Aorta (tissue), 5 donors: ENCODE data around the gene KIZ. TPM values are rescaled to one million over a fixed set of nuclear protein-coding genes. Genes with fewer than 3 reads are reported as not detected.
A peak's percentile ranks its signal among the peaks of the same experiment; 100 is the strongest.

Experiments
- ATAC-seq: fragments of 200-7000 bp; cut with Tn5 transposase; one replicate; pipeline ENCODE4 v1.9.1; 2022; ENCODE audit warnings: moderate library complexity; ENCODE audit not compliant: low FRiP score
- DNase-seq, 2 donors: peaks; one replicate each; pipeline ENCODE4 v3.0.0-alpha.2; 2020
- H3K27ac ChIP-seq, 2 donors: one replicate each; pipeline ENCODE4 v1.5.1; 2013; ENCODE audit warnings: low read length in 2 of 2, mild to moderate bottlenecking in 2 of 2, moderate library complexity in 2 of 2, control low read depth in 1 of 2, inconsistent platforms in 1 of 2, low read depth in 1 of 2
- H3K27me3 ChIP-seq, 2 donors: one replicate each; pipeline ENCODE4 v1.6.1; 2013; ENCODE audit warnings: control low read depth in 1 of 2, low read length in 1 of 2, mild to moderate bottlenecking in 1 of 2, moderate library complexity in 1 of 2; ENCODE audit not compliant: insufficient read depth in 2 of 2, control insufficient read depth in 1 of 2
- H3K36me3 ChIP-seq, 2 donors: one replicate each; pipeline ENCODE4 v1.6.1; 2013; ENCODE audit warnings: control low read depth in 1 of 2, low read length in 1 of 2, mild to moderate bottlenecking in 1 of 2; ENCODE audit not compliant: insufficient read depth in 2 of 2, control insufficient read depth in 1 of 2
- H3K4me1 ChIP-seq, 2 donors: one replicate each; pipeline ENCODE4 v1.6.1; 2013; ENCODE audit warnings: low read length in 2 of 2, control low read depth in 1 of 2, mild to moderate bottlenecking in 1 of 2, moderate library complexity in 1 of 2; ENCODE audit not compliant: insufficient read depth in 2 of 2, control insufficient read depth in 1 of 2
- H3K4me3 ChIP-seq, 2 donors: one replicate each; pipeline ENCODE4 v1.5.1; 2013; ENCODE audit warnings: low read length in 2 of 2, control low read depth in 1 of 2, mild to moderate bottlenecking in 1 of 2
- H3K9me3 ChIP-seq: one replicate; pipeline ENCODE4 v1.6.1; 2013; ENCODE audit warnings: mild to moderate bottlenecking, low read length; ENCODE audit not compliant: control insufficient read depth
- WGBS, 2 donors: extraction: QIAGEN DNeasy Blood & Tissue Kit; methylation state at CpG; one replicate each; pipeline ENCODE4 v1.1.7; 2013; 5-methylcytosine and 5-hydroxymethylcytosine counted together
- intact Hi-C, 2 donors: fragments of 100-400 bp; cut with DNase I; formaldehyde crosslinking; loops; one replicate each; pipeline versions ENCODE4 v1.14.2 to v1.15.0; 2022
- polyA plus RNA-seq, 2 donors: library from polyadenylated mRNA; stranded (reverse); fragments of 200-250 nt; gene quantifications; one replicate each; pipeline ENCODE4 v1.2.3, GENCODE V29; 2013
- total RNA-seq, 2 donors: library from RNA; stranded (reverse); fragmentation: NEBNext Ultra II Directional; extraction: Animal tissue kit (Norgen Biotek cat#: 25700); gene quantifications; one replicate each; pipeline ENCODE4 v1.2.1, GENCODE V29; 2021
- donor health status: healthy with polysubstance abuse.
- donor health status: Bipolar disorder and iron deficiency.
- donor health status: DM: no; HTN: no; CAD: no.
- donor health status: DM: no; HTN: no; CAD: no.
- donor health status: DM: yes; HTN: yes; CAD: no.

Gene KIZ
- total and polyA plus RNA-seq, 4 donors = 15.9 to 29.4 (median 22.3) TPM

GRCh38 chr20:21272279-21272678, 146.4 kb downstream of the KIZ start:
- ATAC-seq = no peak
- H3K36me3 ChIP-seq = no peaks in the 10 kb centered on the region
- intact Hi-C loops = no loop called here

GRCh38 chr20:21272679-21273078, 146.8 kb downstream of the KIZ start:
- ATAC-seq = no peak
- intact Hi-C loops = no loop called here

More at GRCh38 chr20:21272279-21272678, 146.4 kb downstream of the KIZ start:
- no peak for DNase-seq
- H3K4me3 ChIP-seq = no peak overlapping the region
- peaks cover 5% of the 10 kb centered on the region for H3K9me3 ChIP-seq
- no peaks in the 10 kb centered on the region for H3K27me3 ChIP-seq
- no peaks in the 10 kb centered on the region for H3K4me1 ChIP-seq
- H3K27ac ChIP-seq = no peak overlapping the region

GRCh38 chr20:21273755-21274386, 148.0 kb downstream of the KIZ start:
- Histone ChIP-seq H3K27ac (no peak overlapping the region), H3K9me3 (peaks cover 5% of the 10 kb centered on the region), H3K36me3 (no peaks in the 10 kb centered on the region), H3K4me3 (no peak overlapping the region), H3K4me1 (no peaks in the 10 kb centered on the region), H3K27me3 (no peaks in the 10 kb centered on the region)
- DNase-seq (no peak), ATAC-seq (no peak)
- intact Hi-C loops = no loop called here
- 81 to 82% methylated on average over 8 of the region's 8 CpGs for WGBS, 2 donors

More at GRCh38 chr20:21272679-21273078, 146.8 kb downstream of the KIZ start:
- WGBS, 2 donors = 77% methylated on average over 3 of the region's 3 CpGs
- Histone ChIP-seq H3K4me1 (no peaks in the 10 kb centered on the region), H3K36me3 (no peaks in the 10 kb centered on the region), H3K27ac (no peak overlapping the region), H3K27me3 (no peaks in the 10 kb centered on the region), H3K9me3 (peaks cover 5% of the 10 kb centered on the region), H3K4me3 (no peak overlapping the region)
- no peak for DNase-seq

GRCh38 chr20:21278829-21279228, 152.9 kb downstream of the KIZ start:
- Histone ChIP-seq H3K9me3 (peaks cover 3% of the 10 kb centered on the region), H3K27me3 (no peaks in the 10 kb centered on the region), H3K27ac (no peak overlapping the region), H3K36me3 (no peaks in the 10 kb centered on the region), H3K4me1 (no peaks in the 10 kb centered on the region), H3K4me3 (no peak overlapping the region)
- DNase-seq = no peak
- intact Hi-C loops = no loop called here
- no peak for ATAC-seq
- WGBS, 2 donors = 95 to 98% methylated on average over 2 of the region's 2 CpGs

GRCh38 chr20:21279706-21280521, 154.0 kb downstream of the KIZ start:
- H3K4me1 ChIP-seq = no peaks in the 10 kb centered on the region

GRCh38 chr20:21280522-21281016, 154.7 kb downstream of the KIZ start:
- DNase-seq (no peak), ATAC-seq (peak; percentile 38)
- Histone ChIP-seq H3K27ac (no peak overlapping the region), H3K4me1 (no peaks in the 10 kb centered on the region), H3K27me3 (no peaks in the 10 kb centered on the region), H3K4me3 (no peak overlapping the region), H3K9me3 (peaks cover 3% of the 10 kb centered on the region), H3K36me3 (no peaks in the 10 kb centered on the region)
- 67 to 69% methylated on average over 3 of the region's 3 CpGs for WGBS, 2 donors
- intact Hi-C loops = no loop called here

More at GRCh38 chr20:21279706-21280521, 154.0 kb downstream of the KIZ start:
- Histone ChIP-seq H3K9me3 (peaks cover 3% of the 10 kb centered on the region), H3K36me3 (no peaks in the 10 kb centered on the region), H3K27me3 (no peaks in the 10 kb centered on the region), H3K4me3 (no peak overlapping the region), H3K27ac (no peak overlapping the region)
- WGBS, 2 donors = 52 to 58% methylated on average over 7 of the region's 7 CpGs
- DNase-seq (no peak), ATAC-seq (no peak)
- intact Hi-C loops = no loop called here

- Histone ChIP-seq H3K27ac (no peak overlapping the region), H3K4me3 (no peak overlapping the region), H3K27me3 (no peaks in the 10 kb centered on the region), H3K4me1 (no peaks in the 10 kb centered on the region), H3K9me3 (peaks cover 5% of the 10 kb centered on the region), H3K36me3 (no peaks in the 10 kb centered on the region)
- ATAC-seq = no peak
- WGBS, 2 donors = 40 to 52% methylated on average over 4 of the region's 4 CpGs
- intact Hi-C loops = no loop called here
- no peak for DNase-seq
Measured at GRCh38 chr20:21286775-21287174, 160.9 kb downstream of the KIZ start.

GRCh38 chr20:21288587-21289370, 162.9 kb downstream of the KIZ start:
- 75 to 76% methylated on average over 14 of the region's 14 CpGs for WGBS, 2 donors

More at GRCh38 chr20:21288587-21289370, 162.9 kb downstream of the KIZ start:
- Histone ChIP-seq H3K4me1 (no peaks in the 10 kb centered on the region), H3K4me3 (no peak overlapping the region), H3K27me3 (no peaks in the 10 kb centered on the region), H3K36me3 (no peaks in the 10 kb centered on the region), H3K27ac (no peak overlapping the region), H3K9me3 (peaks cover 5% of the 10 kb centered on the region)
- ATAC-seq (no peak), DNase-seq (no peak)
- intact Hi-C loops = no loop called here
